Stimulated activated naive CD8-positive, alpha-beta T cell treated with anti-CD3 and anti-CD28 coated beads, Interleukin-15, amount 100 ng/mL, for 72 hours (primary cell): Measurements from ENCODE around the gene MYO5A.
A peak's percentile ranks its signal among the peaks of the same experiment; 100 is the strongest.

Source experiments
- ATAC-seq: fragments of 150-1000 bp; cut with Tn5 transposase; 2 replicates; pipeline ENCODE4 v1.10.0; 2021; ENCODE audit warnings: mild to moderate bottlenecking, moderate library complexity
- DNase-seq, 2 donors: peaks; one replicate each; pipeline ENCODE4 v3.0.0; 2021 to 2022
- H3K27ac Mint-ChIP-seq, 2 donors: one replicate each; pipeline ENCODE4 v1.8.0; 2022; ENCODE audit warnings: mild to moderate bottlenecking in 2 of 2, mixed read lengths in 2 of 2, moderate library complexity in 2 of 2
- H3K27me3 Mint-ChIP-seq: one replicate; pipeline ENCODE4 v1.8.0; 2022; ENCODE audit warnings: mixed read lengths
- H3K4me1 Mint-ChIP-seq: one replicate; pipeline ENCODE4 v1.8.0; 2022; ENCODE audit warnings: mild to moderate bottlenecking, mixed read lengths
- H3K4me3 Mint-ChIP-seq, 2 donors: one replicate each; pipeline ENCODE4 v1.8.0; 2022; ENCODE audit warnings: mild to moderate bottlenecking in 2 of 2, mixed read lengths in 2 of 2, moderate library complexity in 1 of 2
- H3K9me3 Mint-ChIP-seq, 2 donors: one replicate each; pipeline ENCODE4 v1.8.0; 2022; ENCODE audit warnings: mixed read lengths in 2 of 2

Gene MYO5A

DNA sequence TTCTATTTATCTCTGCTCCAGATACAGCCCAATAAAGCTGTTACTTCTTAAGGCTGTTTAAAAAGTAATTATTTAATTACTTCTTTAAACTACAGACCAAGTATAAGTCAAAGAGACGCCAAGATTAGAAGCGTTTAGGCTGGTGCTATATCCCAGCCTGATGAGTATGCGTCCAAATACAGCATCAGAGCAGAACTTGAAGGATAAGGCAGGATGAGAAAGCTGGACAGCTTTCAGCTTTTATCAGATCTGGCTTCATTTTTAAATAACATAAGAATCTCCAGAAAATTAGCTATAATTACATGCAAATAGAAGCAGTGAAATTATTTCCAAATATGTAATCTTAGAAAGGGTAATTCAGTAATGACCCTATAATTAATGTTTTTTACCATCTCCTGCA lies 122.8 kb downstream of the MYO5A start:
- ATAC-seq (no peak), DNase-seq (no peak)
- peaks cover 5% of the 10 kb centered on the region for H3K4me1 Mint-ChIP-seq
- H3K27ac Mint-ChIP-seq: no peak overlapping the region
- no peak overlapping the region for H3K4me3 Mint-ChIP-seq
- H3K9me3 Mint-ChIP-seq: no peaks in the 10 kb centered on the region
- H3K27me3 Mint-ChIP-seq: no peaks in the 10 kb centered on the region

DNA sequence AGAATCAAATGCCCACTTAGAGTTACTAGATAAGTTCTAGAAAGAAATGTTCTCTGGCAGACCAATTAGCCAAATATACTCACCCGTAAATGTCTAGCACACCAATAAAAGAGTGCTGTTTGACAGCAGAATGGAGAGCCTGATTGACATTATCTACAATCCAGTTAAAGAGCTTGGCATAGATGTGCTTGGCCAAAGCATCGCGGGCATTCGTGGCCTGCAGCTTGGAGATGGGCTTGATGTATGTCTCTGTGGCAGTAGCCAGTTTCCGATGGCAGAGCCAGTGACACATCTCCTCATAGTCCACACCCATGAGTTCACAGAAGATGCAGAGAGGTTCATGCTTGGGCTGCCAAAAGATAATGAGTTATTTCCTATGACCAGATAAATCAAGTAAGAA lies 131.6 kb downstream of the MYO5A start:
- Mint-ChIP-seq H3K4me3 (no peak overlapping the region), H3K27me3 (no peaks in the 10 kb centered on the region), H3K9me3 (no peaks in the 10 kb centered on the region), H3K4me1 (peaks cover 7% of the 10 kb centered on the region), H3K27ac (no peak overlapping the region)
- ATAC-seq (no peak), DNase-seq (no peak)

DNA sequence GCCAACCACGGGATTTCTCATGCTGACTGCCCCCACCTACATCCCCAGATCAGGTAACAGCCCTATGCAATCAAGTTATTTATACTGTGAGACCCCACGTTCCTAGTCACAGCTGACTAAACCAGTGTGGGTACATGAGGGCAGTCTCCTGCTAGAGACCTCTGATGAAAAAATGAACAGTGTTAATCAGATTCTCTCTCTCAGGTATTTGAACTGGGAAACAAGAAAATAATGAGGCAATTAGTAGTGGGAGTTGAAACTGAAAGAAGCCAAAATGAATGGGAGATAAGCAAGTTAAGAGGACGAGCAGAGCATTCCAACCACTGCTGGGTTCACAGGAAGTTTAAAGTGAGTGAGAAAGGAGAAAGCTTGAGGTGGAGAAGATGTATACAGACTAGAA lies 134.6 kb downstream of the MYO5A start:
- H3K4me1 Mint-ChIP-seq: peaks cover 7% of the 10 kb centered on the region
- no peak overlapping the region for H3K4me3 Mint-ChIP-seq
- H3K9me3 Mint-ChIP-seq: no peaks in the 10 kb centered on the region
- DNase-seq (no peak), ATAC-seq (no peak)
- peak overlapping the region in 1 of 2 donors; percentile 9 for H3K27ac Mint-ChIP-seq
- no peaks in the 10 kb centered on the region for H3K27me3 Mint-ChIP-seq

DNA sequence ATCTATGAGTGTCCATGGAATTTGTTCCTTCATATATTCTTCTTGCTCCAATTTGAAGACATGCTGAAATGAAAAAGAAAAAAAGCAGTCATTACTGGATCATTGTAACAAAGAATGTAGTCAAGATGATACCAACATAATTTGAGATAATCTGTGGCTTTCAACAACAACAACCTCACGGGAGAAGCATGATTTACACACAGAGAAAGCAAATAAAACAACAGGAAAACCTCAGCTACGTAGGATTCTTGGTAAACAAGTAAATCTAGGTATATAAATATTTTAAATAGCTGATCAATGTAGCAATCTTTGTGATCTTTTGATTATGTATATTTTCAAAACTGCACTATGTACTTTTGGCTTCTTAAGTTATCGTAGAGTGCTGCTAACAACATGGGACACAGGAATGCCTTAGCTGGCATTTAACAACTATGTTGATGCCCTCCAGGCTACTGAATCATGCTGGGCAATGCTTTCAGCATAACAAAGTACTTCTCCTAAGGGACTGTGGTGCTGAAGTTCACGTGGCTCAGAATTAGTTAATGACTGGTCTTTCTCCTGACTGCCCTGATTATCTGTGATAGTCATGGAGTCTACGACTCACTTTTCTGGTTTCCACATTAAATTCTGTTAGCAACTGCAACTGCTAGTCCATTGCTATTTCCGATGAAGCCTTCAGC lies 136.5 kb downstream of the MYO5A start:
- Mint-ChIP-seq H3K9me3 (no peaks in the 10 kb centered on the region), H3K27ac (no peak overlapping the region), H3K4me1 (peaks cover 7% of the 10 kb centered on the region), H3K4me3 (no peak overlapping the region), H3K27me3 (no peaks in the 10 kb centered on the region)
- DNase-seq (no peak), ATAC-seq (no peak)

DNA sequence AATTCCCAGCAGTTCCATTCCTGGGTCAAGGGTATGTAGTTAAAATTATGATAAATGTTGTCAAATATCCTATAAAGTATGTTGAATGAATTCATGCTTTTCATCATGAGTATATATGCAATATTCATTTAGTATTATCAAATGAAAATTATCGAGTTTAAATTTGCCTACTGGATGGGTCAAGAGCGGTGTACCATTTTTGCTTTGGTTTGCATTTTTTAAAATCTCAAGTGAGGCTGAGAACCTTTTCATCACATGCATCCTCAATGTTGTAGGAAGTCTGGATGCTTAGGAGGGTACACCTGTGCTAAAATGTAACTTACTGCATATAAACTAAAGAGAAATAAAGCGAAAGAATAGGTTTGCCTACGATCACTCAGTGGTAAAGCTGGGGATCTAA lies 137.6 kb downstream of the MYO5A start:
- DNase-seq: no peak
- Mint-ChIP-seq H3K27me3 (no peaks in the 10 kb centered on the region), H3K4me3 (no peak overlapping the region), H3K4me1 (peaks cover 7% of the 10 kb centered on the region), H3K27ac (no peak overlapping the region), H3K9me3 (no peaks in the 10 kb centered on the region)
- ATAC-seq: no peak

DNA sequence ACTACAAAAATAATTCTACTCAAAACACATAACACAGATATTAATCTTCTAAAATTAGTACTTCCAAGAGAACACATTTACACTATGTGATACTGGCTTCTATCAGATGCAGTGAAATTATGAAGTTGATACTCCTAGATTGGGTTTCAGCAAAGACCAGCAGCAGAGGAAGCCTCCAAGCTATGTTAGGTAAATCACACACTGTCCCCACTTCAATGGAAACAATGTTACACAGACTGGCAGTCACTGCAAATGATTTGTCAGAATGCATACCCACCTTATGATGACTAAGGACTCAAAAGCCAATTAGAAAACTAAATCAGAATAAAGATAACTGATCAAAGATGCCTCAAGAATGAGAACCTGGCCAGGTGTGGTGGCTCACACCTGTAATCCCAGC lies 143.0 kb downstream of the MYO5A start:
- Mint-ChIP-seq H3K27me3 (no peaks in the 10 kb centered on the region), H3K4me3 (no peak overlapping the region), H3K9me3 (no peaks in the 10 kb centered on the region), H3K27ac (peak overlapping the region in 1 of 2 donors; percentile 46), H3K4me1 (peaks cover 15% of the 10 kb centered on the region)
- ATAC-seq: no peak
- DNase-seq: no peak

DNA sequence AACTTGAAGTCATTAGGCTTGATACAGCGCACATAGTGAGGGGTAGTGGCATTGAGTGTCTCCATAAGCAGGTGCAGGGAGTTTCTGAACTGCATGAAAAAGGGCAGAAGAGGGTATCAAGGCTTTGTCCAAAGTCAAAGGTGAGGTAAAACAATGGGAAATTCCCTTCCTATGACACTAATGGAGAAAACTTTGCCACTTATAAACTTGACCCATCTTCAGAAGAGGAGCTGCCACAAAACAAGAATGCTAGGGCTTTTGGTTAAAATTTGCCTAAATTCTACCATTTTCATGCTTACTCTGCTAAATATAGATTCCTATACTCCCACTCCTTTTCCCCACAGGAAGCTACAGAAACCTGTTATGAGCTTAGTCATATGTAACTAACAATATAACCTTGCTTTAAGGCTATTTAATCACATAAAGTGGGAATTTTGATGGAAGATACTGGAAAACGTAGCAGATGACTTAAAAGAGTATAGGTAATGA lies 145.5 kb downstream of the MYO5A start:
- DNase-seq: no peak
- Mint-ChIP-seq H3K9me3 (no peaks in the 10 kb centered on the region), H3K4me1 (peaks cover 15% of the 10 kb centered on the region), H3K4me3 (no peak overlapping the region), H3K27ac (peak overlapping the region in 1 of 2 donors; percentile 71), H3K27me3 (no peaks in the 10 kb centered on the region)
- peak; percentile 57 for ATAC-seq

DNA sequence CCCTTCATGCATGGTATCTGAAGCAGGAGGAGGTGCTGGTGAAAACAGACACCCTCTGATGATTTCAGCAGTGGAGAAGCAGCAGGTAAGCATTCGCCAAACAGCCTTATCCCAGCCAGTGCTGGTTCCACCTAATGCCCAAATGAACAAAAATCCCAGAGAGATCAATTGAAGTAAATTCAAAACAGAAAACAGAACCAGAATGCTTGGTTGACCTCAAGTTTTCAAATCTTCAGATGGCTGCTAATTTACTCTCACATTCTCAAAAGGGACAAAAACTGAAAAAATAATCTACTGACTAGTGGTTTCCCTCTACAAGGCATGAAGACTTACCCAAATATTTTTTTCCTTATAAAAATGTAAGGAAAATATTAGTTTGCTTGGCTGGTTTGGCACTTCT lies 146.0 kb downstream of the MYO5A start:
- DNase-seq: no peak
- Mint-ChIP-seq H3K9me3 (no peaks in the 10 kb centered on the region), H3K27ac (no peak overlapping the region), H3K27me3 (no peaks in the 10 kb centered on the region), H3K4me1 (peaks cover 15% of the 10 kb centered on the region), H3K4me3 (no peak overlapping the region)
- ATAC-seq: peak; percentile 42

DNA sequence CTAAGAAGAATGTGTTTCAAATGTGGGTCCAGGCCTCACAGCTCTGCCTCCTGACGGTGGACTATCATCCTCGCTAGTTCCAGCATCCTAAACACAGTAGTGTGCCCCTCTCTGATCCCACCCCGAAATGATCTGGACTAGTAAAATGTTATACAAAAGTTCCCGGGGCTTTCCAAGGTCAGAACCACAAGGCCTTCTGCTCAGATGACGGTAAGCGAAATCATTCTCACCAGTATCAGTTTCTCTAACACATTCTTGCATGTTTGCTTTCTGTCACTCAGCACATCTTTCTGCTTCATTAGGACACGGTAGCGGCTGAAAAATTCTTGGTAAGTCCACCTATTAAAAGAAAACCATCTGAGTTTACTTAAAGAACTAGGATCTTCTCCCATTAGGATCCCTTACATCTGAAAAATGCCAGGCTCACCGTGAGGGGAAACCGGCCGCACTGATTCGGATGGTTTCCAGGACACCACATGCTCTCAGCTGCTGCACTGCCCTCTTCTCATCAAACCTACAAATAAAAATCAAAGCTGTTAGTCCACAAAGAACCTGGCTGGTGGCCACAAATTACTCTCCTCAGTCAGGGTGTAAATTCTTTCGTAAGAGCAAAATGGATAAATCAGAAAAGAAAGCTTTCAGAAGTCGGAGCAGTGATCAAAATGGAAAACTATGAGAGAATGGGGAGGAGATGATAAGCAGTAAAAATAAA lies 149.1 kb downstream of the MYO5A start:
- DNase-seq (no peak), ATAC-seq (peak; percentile 68)
- Mint-ChIP-seq H3K4me1 (peaks cover 15% of the 10 kb centered on the region), H3K4me3 (no peak overlapping the region), H3K27ac (no peak overlapping the region), H3K27me3 (no peaks in the 10 kb centered on the region), H3K9me3 (no peaks in the 10 kb centered on the region)

DNA sequence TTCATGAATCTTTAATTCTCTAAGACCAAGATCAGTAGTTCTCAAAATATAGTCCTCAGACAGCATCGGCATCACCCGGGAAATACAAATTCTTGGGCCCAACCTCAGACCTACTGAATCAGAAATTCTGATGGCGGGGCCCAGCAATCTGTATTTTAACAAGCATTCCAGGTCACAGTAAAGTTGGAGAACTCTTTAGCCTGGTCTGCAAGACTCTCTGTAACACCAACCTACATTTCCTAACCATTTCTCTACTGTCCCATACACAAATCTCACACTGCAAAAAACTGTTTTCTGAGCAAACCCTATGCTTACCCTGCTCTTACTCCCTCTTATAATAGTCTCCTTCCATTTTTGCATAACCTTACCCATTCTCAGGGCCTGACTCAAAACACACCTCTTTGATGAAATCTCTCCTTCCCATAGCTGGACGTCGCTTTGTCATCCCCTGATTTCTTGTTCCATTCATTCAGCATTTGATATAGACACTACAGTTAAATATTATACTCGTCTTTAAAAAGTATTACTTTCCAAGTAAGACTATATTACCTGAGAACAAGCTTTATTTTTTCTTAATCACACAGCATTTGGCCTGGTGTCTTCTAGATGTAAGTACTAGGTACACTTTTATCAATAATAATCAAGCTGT lies 149.8 kb downstream of the MYO5A start:
- H3K27ac Mint-ChIP-seq: no peak overlapping the region
- DNase-seq: no peak
- H3K9me3 Mint-ChIP-seq: no peaks in the 10 kb centered on the region
- peaks cover 15% of the 10 kb centered on the region for H3K4me1 Mint-ChIP-seq
- H3K4me3 Mint-ChIP-seq: peak overlapping the region in 1 of 2 donors; percentile 1
- peak; percentile 80 for ATAC-seq
- H3K27me3 Mint-ChIP-seq: no peaks in the 10 kb centered on the region

DNA sequence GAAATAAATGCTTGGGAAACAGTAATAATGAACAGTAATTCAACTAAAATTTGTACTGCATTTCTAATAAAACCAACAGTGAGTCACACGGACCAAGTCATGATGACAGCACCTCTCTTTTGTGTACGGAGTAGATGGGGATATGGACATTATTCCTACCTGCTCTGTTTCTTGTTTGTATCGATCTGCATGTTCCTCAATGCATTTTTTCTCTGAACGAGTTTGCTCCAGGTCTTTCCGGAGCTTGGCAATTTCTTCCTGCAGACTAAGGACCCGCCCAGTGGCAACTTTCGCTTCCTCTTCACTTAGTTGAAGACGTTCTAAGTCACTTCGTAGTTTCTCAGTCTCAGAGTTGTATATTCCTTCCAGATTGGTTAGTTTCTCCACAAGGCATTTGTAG lies 158.7 kb downstream of the MYO5A start:
- Mint-ChIP-seq H3K27ac (no peak overlapping the region), H3K4me1 (no peaks in the 10 kb centered on the region), H3K4me3 (no peak overlapping the region), H3K27me3 (no peaks in the 10 kb centered on the region), H3K9me3 (no peaks in the 10 kb centered on the region)
- no peak for ATAC-seq
- no peak for DNase-seq

DNA sequence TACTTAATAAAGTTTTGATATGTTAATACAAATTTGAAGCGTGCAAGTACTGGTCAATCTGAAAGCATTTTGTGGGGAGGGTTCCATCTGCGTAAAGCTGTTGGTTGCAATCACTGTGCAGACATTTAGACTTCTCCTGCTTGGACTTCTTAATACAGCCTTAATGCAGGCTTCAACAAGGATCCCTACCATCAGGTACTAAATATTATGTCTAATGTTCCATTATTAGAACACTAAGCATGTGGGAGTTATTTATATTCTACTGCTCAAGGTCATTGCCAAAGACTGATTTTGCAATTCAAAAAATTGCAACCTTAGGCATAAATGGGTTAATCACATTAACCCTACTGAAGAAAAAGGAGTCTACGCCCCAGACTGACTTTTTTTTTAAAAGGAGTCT lies 159.2 kb downstream of the MYO5A start:
- H3K9me3 Mint-ChIP-seq: no peaks in the 10 kb centered on the region
- DNase-seq: no peak
- H3K27ac Mint-ChIP-seq: no peak overlapping the region
- no peaks in the 10 kb centered on the region for H3K27me3 Mint-ChIP-seq
- H3K4me1 Mint-ChIP-seq: no peaks in the 10 kb centered on the region
- no peak for ATAC-seq
- no peak overlapping the region for H3K4me3 Mint-ChIP-seq

DNA sequence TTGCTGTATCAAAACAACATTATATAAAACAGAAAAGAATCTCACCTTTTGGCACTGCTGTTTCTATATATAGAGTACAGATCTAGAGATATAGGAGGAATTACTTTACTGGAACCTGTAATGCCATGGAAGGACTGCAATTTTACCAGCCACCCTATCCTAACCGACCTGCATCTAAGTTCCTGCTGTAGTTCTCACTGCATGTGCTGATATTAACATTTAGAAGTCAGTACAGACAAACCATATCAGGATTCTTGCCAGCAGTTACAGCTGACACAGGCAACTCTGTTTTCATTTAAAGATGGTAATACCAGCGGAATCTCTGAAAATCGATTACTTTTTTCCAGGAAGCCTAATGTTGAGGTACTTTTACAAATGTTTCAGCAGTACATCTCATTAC lies 159.7 kb downstream of the MYO5A start:
- Mint-ChIP-seq H3K9me3 (no peaks in the 10 kb centered on the region), H3K4me1 (no peaks in the 10 kb centered on the region), H3K27ac (no peak overlapping the region), H3K27me3 (no peaks in the 10 kb centered on the region), H3K4me3 (no peak overlapping the region)
- DNase-seq (no peak), ATAC-seq (no peak)

DNA sequence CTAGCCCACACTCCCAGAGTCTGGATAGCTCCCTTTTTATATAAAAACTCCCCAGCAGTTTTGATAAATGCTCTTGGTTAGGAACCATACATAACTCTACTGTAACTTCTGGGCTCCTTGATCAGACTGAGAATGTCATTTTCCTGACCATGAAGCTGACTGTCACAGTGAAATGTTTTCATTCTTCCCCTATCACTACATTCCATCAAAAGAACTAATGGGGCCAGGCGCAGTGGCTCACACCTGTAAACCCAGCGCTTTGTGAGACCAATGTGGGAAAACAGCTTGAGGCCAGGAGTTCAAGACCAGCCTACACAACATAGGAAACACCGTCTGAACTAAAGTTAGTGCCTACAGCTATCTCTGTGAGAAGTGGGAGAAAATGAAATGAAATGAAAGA lies 160.3 kb downstream of the MYO5A start:
- Mint-ChIP-seq H3K4me1 (no peaks in the 10 kb centered on the region), H3K4me3 (no peak overlapping the region), H3K9me3 (no peaks in the 10 kb centered on the region), H3K27ac (no peak overlapping the region), H3K27me3 (no peaks in the 10 kb centered on the region)
- DNase-seq: no peak
- ATAC-seq: no peak

DNA sequence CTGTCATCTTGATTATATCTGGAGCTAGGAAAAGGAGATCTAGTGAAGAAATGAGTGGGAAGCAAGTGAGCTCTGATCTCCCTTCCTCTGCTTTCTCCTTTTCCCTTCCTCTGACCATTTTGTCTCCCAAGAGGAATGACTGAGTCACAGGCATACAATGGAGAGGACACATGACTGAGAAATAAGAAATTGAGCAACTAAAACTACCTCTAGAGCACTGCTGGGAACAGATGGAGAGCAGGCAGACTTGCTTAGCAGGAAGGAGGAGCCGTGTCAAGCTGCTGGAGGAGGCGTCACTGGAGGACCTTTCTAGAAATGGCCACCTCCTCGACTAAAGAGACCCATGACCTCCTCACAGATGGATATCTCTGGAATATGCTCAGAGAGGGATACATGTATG lies 166.2 kb downstream of the MYO5A start:
- Mint-ChIP-seq H3K27me3 (no peaks in the 10 kb centered on the region), H3K27ac (no peak overlapping the region), H3K9me3 (no peaks in the 10 kb centered on the region), H3K4me1 (no peaks in the 10 kb centered on the region), H3K4me3 (no peak overlapping the region)
- DNase-seq: no peak
- no peak for ATAC-seq

DNA sequence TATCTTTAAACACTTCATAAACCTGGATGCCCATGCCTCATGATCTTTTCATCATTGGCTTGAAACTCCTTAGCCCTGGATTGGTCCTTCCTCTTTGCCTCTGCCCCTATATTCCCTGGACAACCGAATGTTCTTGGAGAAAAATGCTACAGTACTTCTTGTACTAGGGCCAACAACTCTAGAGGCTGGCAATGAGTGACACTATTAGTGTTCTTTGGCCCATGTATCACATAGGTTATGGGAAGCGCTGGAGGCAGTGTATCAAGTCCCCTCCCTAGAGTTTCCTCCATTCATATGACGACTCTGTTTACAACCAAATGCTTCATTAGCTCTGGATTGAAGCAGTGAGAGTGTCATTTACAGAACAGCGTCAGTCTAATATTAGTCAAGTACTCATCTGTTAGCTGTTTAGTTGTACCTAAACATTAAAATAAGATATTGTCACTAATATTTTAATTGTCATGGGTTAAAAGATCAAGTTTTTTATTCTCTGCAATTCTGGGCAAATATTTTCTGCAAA lies 166.6 kb downstream of the MYO5A start:
- Mint-ChIP-seq H3K4me1 (no peaks in the 10 kb centered on the region), H3K4me3 (no peak overlapping the region), H3K9me3 (no peaks in the 10 kb centered on the region), H3K27me3 (no peaks in the 10 kb centered on the region), H3K27ac (peak overlapping the region in 1 of 2 donors; percentile 53)
- no peak for DNase-seq
- ATAC-seq: no peak
